Sigmoid colon (tissue), 4 donors: ENCODE results near the gene GAN.

ENCODE experiments used
- CTCF ChIP-seq, 4 experiments: fragments of 450-650 bp in 3 of 4; fragments of 200-600 bp in 1 of 4; IDR thresholded peaks; one replicate each; pipeline ENCODE4 v1.5.1; 2016 to 2019; ENCODE audit warnings: antibody characterized with exemption in 4 of 4, mild to moderate bottlenecking in 3 of 4, moderate library complexity in 2 of 4
- POLR2A ChIP-seq, 2 donors: fragments of 450-650 bp; IDR thresholded peaks; one replicate each; pipeline ENCODE4 v1.6.1; 2016; ENCODE audit warnings: antibody characterized with exemption in 2 of 2, mild to moderate bottlenecking in 2 of 2, moderate library complexity in 2 of 2
- POLR2AphosphoS5 ChIP-seq, 4 donors: sonication (generic); formaldehyde crosslinking; IDR thresholded peaks; one replicate each; pipeline ENCODE4 v1.6.1; 2017; ENCODE audit warnings: antibody characterized with exemption in 4 of 4

DNA sequence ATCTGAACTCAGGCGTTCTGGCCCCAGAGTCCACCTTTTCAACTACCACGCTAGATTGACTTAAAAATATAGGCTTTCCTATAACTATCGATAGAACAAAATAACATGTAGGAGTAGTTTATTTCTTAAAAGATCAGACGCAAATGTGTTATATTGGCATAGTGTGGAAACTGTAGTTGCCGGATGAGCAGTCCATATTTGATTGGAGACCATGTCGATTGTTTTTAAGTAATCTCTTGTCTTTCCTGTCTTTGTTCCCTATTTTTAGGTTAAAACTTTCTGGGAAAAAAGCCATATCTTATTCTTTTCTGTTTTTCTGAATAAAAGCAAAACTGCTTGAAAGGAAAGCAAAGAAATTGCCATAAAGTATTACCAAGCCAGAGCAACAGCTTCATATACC, 53.1 kb downstream of the GAN start:
- no peak for TF ChIP-seq CTCF (IDR thresholded peaks at IDR 0.05)
- no peak for TF ChIP-seq POLR2AphosphoS5 (IDR thresholded peaks at IDR 0.05)
- no peak for TF ChIP-seq POLR2A (IDR thresholded peaks at IDR 0.05)
